Muscle of leg (tissue), 11 donors: Measurements from ENCODE around the gene PDE11A. TPM values are rescaled to one million over a fixed set of nuclear protein-coding genes. Genes with fewer than 3 reads are reported as not detected.

ENCODE experiments used
- DNase-seq: peaks from one replicate; pipeline ENCODE4 v3.0.0; 2013
- H3K27ac ChIP-seq: one replicate; pipeline ENCODE4 v1.5.1; 2013; ENCODE audit warnings: mild to moderate bottlenecking, low read length, control low read depth
- H3K27me3 ChIP-seq: one replicate; pipeline ENCODE4 v1.6.1; 2013; ENCODE audit warnings: low read length; ENCODE audit not compliant: control insufficient read depth, insufficient read depth
- H3K36me3 ChIP-seq: one replicate; pipeline ENCODE4 v1.6.1; 2013; ENCODE audit warnings: low read length; ENCODE audit not compliant: control insufficient read depth, insufficient read depth
- H3K4me1 ChIP-seq: one replicate; pipeline ENCODE4 v1.6.1; 2013; ENCODE audit warnings: low read length; ENCODE audit not compliant: control insufficient read depth, insufficient read depth
- H3K4me3 ChIP-seq: one replicate; pipeline ENCODE4 v1.5.1; 2013; ENCODE audit warnings: low read length, control low read depth
- H3K9me3 ChIP-seq: replicated peaks from 2 replicates; pipeline ENCODE4 v1.6.1; 2013; ENCODE audit warnings: low read depth, low read length; ENCODE audit not compliant: control insufficient read depth
- WGBS: methylation state at CpG from one replicate; pipeline ENCODE4 v1.1.5; 2013; ENCODE audit warnings: missing lambda C conversion rate; ENCODE audit not compliant: insufficient coverage; 5-methylcytosine and 5-hydroxymethylcytosine counted together
- polyA plus RNA-seq, 8 donors: library from polyadenylated mRNA; unstranded; fragments of 120-200 nt; gene quantifications; one replicate each; pipeline versions ENCODE4 v1.2.1 to v1.2.3, GENCODE V29; 2013; ENCODE audit warnings: inconsistent platforms in 1 of 8, low replicate concordance in 1 of 8; ENCODE audit not compliant: insufficient read length in 8 of 8, insufficient read depth in 1 of 8
- total RNA-seq: library from RNA; stranded (reverse); fragments of 120-200 nt; gene quantifications from one replicate; pipeline ENCODE4 v1.2.4, GENCODE V29; 2013

PDE11A gene
- total and polyA plus RNA-seq, 9 donors, result 0.36 to 2.6 (median 0.62) TPM

GRCh38 chr2:177724398-177725287 is 347.9 kb downstream of the PDE11A start:
- H3K36me3 ChIP-seq, result no peaks in the 10 kb centered on the region
- no peak overlapping the region for H3K4me3 ChIP-seq
- no peaks in the 10 kb centered on the region for H3K9me3 ChIP-seq
- peak; percentile 81 for DNase-seq
- WGBS, result 14% methylated on average over 2 of the region's 10 CpGs
- H3K27ac ChIP-seq, result no peak overlapping the region
- no peaks in the 10 kb centered on the region for H3K27me3 ChIP-seq
- peaks cover 15% of the 10 kb centered on the region for H3K4me1 ChIP-seq

GRCh38 chr2:177723235-177723634 is 349.3 kb downstream of the PDE11A start:
- Histone ChIP-seq H3K27ac (no peak overlapping the region), H3K4me3 (no peak overlapping the region), H3K36me3 (no peaks in the 10 kb centered on the region), H3K9me3 (no peaks in the 10 kb centered on the region), H3K4me1 (peaks cover 13% of the 10 kb centered on the region), H3K27me3 (no peaks in the 10 kb centered on the region)
- WGBS, result no CpG with 5 or more reads among the region's 3 CpGs
- no peak for DNase-seq

- H3K27ac ChIP-seq, result no peak overlapping the region
- H3K9me3 ChIP-seq, result no peaks in the 10 kb centered on the region
- peaks cover 4% of the 10 kb centered on the region for H3K4me1 ChIP-seq
- no peak for DNase-seq
- 61% methylated on average over 7 of the region's 11 CpGs for WGBS
- no peaks in the 10 kb centered on the region for H3K27me3 ChIP-seq
- no peak overlapping the region for H3K4me3 ChIP-seq
- no peaks in the 10 kb centered on the region for H3K36me3 ChIP-seq
Measured at GRCh38 chr2:177721818-177722567, 350.6 kb downstream of the PDE11A start.

GRCh38 chr2:177721087-177721486 is 351.5 kb downstream of the PDE11A start:
- Histone ChIP-seq H3K27me3 (no peaks in the 10 kb centered on the region), H3K4me3 (no peak overlapping the region), H3K9me3 (no peaks in the 10 kb centered on the region), H3K27ac (no peak overlapping the region), H3K4me1 (peaks cover 1% of the 10 kb centered on the region), H3K36me3 (no peaks in the 10 kb centered on the region)
- WGBS, result no CpG with 5 or more reads among the region's 2 CpGs
- no peak for DNase-seq

- H3K27ac ChIP-seq, result no peak overlapping the region
- no peak overlapping the region for H3K4me3 ChIP-seq
- WGBS, result no CpG with 5 or more reads among the region's 3 CpGs
- no peak for DNase-seq
- H3K9me3 ChIP-seq, result no peaks in the 10 kb centered on the region
- no peaks in the 10 kb centered on the region for H3K27me3 ChIP-seq
- no peaks in the 10 kb centered on the region for H3K36me3 ChIP-seq
- H3K4me1 ChIP-seq, result no peaks in the 10 kb centered on the region
Measured at GRCh38 chr2:177717831-177718618, 354.6 kb downstream of the PDE11A start.

GRCh38 chr2:177716484-177716883 is 356.1 kb downstream of the PDE11A start:
- Histone ChIP-seq H3K27ac (no peak overlapping the region), H3K9me3 (no peaks in the 10 kb centered on the region), H3K4me3 (no peak overlapping the region), H3K36me3 (no peaks in the 10 kb centered on the region), H3K27me3 (no peaks in the 10 kb centered on the region), H3K4me1 (no peaks in the 10 kb centered on the region)
- no peak for DNase-seq
- no CpG with 5 or more reads among the region's 1 CpG for WGBS

GRCh38 chr2:177715771-177716170 is 356.8 kb downstream of the PDE11A start:
- no peaks in the 10 kb centered on the region for H3K27me3 ChIP-seq
- no peaks in the 10 kb centered on the region for H3K36me3 ChIP-seq
- H3K4me3 ChIP-seq, result no peak overlapping the region
- H3K27ac ChIP-seq, result no peak overlapping the region
- no peak for DNase-seq
- H3K9me3 ChIP-seq, result no peaks in the 10 kb centered on the region
- no CpG with 5 or more reads among the region's 2 CpGs for WGBS
- H3K4me1 ChIP-seq, result no peaks in the 10 kb centered on the region

GRCh38 chr2:177714704-177715103 is 357.9 kb downstream of the PDE11A start:
- H3K27me3 ChIP-seq, result no peaks in the 10 kb centered on the region
- WGBS, result 37% methylated on average over 3 of the region's 3 CpGs
- no peak overlapping the region for H3K4me3 ChIP-seq
- H3K27ac ChIP-seq, result no peak overlapping the region
- no peaks in the 10 kb centered on the region for H3K9me3 ChIP-seq
- H3K36me3 ChIP-seq, result no peaks in the 10 kb centered on the region
- no peak for DNase-seq
- H3K4me1 ChIP-seq, result no peaks in the 10 kb centered on the region

GRCh38 chr2:177712462-177712861 is 360.1 kb downstream of the PDE11A start:
- DNase-seq, result no peak
- H3K4me3 ChIP-seq, result no peak overlapping the region
- no CpG with 5 or more reads among the region's 1 CpG for WGBS
- no peaks in the 10 kb centered on the region for H3K4me1 ChIP-seq
- no peaks in the 10 kb centered on the region for H3K9me3 ChIP-seq
- H3K27me3 ChIP-seq, result no peaks in the 10 kb centered on the region
- no peak overlapping the region for H3K27ac ChIP-seq
- no peaks in the 10 kb centered on the region for H3K36me3 ChIP-seq
